ENCODE measurements around the gene UNC13A.

GRCh38 chr19:17718550-17718946 lies 30.4 kb upstream of the UNC13A start:
- TF ChIP-seq, protein P1, sequence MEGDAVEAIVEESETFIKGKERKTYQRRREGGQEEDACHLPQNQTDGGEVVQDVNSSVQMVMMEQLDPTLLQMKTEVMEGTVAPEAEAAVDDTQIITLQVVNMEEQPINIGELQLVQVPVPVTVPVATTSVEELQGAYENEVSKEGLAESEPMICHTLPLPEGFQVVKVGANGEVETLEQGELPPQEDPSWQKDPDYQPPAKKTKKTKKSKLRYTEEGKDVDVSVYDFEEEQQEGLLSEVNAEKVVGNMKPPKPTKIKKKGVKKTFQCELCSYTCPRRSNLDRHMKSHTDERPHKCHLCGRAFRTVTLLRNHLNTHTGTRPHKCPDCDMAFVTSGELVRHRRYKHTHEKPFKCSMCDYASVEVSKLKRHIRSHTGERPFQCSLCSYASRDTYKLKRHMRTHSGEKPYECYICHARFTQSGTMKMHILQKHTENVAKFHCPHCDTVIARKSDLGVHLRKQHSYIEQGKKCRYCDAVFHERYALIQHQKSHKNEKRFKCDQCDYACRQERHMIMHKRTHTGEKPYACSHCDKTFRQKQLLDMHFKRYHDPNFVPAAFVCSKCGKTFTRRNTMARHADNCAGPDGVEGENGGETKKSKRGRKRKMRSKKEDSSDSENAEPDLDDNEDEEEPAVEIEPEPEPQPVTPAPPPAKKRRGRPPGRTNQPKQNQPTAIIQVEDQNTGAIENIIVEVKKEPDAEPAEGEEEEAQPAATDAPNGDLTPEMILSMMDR (IDR thresholded peaks at IDR 0.05) = no peak
- no peak for TF ChIP-seq POLR2A (IDR thresholded peaks at IDR 0.05)
- no peak for TF ChIP-seq EP300 (IDR thresholded peaks at IDR 0.05)

Measured in tibial nerve (tissue), 4 donors.